DND-41 (cell line): ENCODE measurements around the gene UNC79.

Experiments
- CTCF ChIP-seq: IDR thresholded peaks from 2 replicates; pipeline ENCODE4 v1.5.1; 2012; ENCODE audit warnings: borderline replicate concordance, low read length, moderate library complexity, mild to moderate bottlenecking; ENCODE audit not compliant: poor library complexity, severe bottlenecking; ENCODE audit errors: extremely low read depth
- EZH2 ChIP-seq: IDR thresholded peaks from 3 replicates; pipeline ENCODE4 v1.6.1; 2012; ENCODE audit warnings: borderline replicate concordance, low read depth, mild to moderate bottlenecking, moderate library complexity, low read length, inconsistent platforms; ENCODE audit not compliant: severe bottlenecking

GRCh38 chr14:93402951-93403350 is 27.8 kb upstream of the UNC79 start:
- no peak for TF ChIP-seq CTCF
- no peak for TF ChIP-seq EZH2
